GM18861 (cell line): ENCODE data around the gene JMJD1C.

Experiments used
- ATAC-seq: cut with Tn5 transposase; IDR thresholded peaks from one replicate; pipeline ENCODE4 v1.9.1; 2021; ENCODE audit not compliant: unreplicated experiment

The JMJD1C gene

DNA sequence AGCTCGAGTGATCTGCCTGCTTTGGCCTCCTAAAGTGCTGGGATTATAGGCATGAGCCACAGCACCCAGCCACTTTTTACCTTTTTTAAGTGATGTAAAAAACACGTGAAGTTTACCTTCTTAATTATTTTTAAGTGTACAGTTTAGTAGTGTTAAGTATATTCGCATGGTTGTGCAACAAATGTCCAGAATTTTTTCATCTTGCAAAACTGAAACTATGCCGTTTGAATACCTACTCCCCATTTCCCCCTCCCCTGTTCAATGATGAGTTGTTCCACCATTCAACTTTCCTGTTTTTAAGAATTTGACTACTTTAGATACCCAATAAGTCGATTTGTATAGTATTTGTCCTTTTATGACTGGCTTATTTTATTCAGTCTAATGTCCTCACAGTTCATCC, 321.8 kb downstream of the JMJD1C start:
- ATAC-seq: no peak

DNA sequence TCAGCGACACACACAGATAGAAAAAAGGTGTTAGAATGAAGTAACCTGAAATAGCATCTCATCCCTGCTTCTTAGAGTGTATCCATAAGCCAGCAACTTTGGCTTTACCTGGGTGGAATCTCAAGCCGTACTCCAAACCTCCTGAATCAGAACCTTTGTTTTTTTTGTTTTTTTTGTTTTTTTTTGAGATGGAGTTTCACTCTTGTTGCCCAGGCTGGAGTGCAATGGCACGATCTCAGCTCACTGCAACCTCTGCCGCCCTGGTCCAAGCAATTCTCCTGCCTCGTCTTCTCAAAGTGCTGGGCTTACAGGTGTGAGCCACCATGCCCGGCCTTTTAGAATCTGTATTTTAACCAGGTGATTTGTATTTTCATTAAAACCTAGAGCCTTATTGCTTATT, 323.6 kb downstream of the JMJD1C start:
- ATAC-seq: no peak

DNA sequence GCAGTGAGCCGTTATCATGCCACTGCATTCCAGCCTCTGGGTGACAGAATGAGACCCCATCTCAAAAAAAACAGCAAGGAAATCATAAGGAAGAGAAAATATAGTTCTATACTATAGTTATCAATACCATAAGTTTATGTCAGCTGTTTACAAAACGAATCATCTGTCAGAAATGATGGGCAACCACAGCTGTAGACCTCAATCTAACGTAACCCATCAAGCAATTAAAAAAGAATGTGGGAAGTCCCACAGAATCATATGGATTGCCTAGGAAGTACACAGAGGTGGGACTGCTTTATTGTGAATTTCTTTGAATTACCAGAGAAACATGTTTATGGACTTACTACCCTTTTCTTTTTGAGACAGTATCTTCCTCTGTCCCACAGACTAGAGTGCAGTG, 325.7 kb downstream of the JMJD1C start:
- ATAC-seq: no peak

DNA sequence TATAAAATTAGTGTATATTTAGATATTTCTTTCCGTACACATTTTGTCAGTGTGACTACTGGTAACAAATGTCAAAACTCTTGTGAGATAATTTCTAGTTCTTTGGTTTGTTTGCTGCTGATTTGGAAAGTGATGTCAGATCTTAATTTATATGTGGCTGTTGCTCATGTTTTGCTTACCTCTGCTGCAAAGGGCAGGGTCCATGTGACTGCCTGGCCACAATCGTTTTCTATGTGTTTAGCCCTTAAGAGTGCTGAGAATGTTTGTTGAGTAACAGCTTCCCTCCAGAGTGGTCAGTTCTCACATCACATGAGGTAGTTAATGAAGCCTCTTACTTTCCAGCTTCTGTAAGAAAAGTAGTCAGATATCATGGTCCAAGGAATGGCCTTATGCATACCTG, 328.5 kb downstream of the JMJD1C start:
- no peak for ATAC-seq

DNA sequence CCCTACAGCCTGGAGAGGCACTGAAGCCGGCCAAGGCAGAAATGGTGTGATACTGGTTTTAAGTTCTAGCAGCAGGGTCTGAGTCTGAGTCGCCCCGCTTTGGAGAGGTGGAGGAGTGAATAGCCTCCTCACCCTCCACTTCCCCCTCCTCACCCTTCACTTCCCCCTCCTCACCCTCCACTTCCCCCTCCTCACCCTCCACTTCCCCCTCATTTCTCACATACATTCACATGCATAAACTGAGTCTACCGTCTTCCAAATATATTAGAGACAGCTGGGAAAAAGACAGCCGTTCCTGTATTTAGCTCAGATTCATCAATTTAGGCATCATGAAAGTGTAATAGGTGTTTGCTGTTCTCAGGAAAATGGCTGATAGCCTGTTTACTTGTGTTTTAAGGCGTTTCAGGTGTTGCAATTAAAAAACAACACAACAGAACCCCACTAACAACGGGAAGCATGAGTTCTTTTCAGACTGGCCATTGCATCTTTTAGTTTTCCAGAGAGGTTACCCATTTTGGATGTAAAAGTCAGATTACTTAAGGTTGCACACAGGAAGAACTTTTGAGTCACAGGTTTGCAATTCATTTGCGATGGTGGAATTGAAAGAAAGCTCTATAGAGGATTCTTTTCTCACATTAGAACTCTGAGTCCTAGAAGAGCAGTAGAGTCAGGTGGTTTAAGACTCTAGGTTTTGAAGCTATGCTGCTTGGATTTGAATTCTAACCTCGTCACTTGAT, 331.8 kb downstream of the JMJD1C start:
- no peak for ATAC-seq

DNA sequence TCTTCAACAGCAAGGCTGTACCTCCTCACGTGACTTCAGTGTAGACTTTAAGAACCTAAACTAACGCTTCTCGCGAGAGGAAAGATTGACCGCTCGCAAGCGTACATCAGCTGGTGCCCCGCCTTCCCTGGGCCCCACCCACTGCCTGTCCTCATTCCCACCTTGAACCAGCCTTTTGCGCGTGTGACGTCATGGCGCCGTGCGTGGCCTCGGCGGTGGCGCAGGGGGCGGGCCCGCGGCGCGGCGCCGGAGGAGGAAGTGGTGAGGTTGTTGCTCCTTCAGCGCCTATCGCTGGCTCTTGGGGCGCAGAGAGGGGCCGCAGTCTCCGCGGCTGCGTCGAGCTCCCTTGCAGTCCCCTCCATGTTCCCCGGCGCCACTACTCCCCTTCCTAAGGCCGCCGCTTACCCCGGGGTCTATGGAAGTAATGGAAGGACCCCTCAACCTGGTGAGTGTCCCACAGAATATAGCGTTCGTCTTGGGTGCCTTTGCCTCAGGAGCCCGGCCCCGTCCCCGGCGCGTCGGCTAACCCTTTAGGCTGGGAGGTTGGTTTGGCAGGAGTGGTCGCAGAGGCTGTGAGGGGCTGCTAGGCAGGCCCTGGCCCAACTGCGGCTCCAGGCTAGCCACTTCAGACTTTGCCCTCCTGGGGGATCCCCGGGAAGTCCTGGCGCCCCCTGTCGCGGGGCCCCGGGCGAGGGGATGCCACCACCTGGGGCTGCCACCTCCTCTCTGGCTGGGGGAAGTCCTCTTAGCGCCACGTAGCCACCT, 332.5 kb downstream of the JMJD1C start, which contains the start of gene NRBF2:
Gene NRBF2, plus strand, starts transcription at position 273 of the 765 bp plus-strand sequence. Its CDS starts 143 bp downstream, at position 416.
- peak; percentile 94 for ATAC-seq

DNA sequence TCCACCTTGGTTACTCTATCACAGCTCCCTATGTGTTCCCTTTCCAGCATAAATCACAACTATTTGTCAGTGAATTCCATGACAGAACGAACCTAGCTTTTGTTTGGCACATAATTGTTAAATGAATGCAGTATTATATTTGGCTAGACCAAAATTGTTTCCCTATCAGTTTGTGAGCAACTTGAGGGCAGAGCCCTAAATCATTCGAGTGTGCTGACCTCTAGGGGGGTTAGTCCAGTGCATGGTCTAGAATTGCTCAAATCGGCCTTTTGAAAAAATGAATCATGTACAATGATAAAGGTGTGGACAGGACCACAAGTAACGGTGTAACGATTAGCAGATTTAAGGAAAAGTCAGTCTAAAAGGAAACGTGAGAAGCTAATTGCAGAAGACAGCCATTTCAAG, 333.1 kb downstream of the JMJD1C start:
- no peak for ATAC-seq

DNA sequence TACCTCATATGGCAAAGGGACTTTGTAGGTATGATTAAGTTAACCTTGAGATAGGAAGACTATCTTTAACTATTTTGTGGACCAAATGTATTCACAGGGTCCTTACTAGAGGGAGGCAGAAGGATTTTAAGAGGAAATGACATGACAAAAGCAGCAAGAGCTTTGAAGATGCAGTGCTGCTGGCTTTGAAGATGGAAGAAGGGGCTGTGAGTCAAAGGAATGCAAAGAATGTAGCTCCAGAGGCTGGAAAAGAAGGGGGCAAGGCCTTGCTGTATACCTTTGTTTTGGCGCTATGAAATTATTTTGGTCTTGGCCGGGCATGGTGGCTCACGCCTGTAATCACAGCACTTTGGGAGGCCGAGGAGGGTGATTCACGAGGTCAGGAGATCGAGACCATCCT, 335.9 kb downstream of the JMJD1C start:
- no peak for ATAC-seq

DNA sequence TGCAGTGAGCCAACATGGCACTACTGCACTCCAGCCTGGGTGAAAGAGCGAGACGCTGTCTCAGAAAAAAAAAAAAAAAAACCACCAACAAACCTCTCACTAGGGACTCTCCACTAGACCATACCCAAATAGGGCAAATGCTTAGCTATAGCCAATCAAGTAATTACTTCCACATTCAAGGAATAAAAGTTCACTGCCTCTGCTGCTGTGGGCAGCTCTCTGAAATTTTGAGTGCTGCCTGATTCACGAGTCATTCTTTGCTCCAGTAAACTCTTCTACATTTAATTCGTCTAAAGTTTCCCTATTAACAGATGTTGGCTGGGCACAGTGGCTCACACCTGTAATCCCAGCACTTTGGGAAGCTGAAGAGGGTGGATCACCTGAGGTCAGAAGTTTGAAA, 337.3 kb downstream of the JMJD1C start:
- no peak for ATAC-seq

DNA sequence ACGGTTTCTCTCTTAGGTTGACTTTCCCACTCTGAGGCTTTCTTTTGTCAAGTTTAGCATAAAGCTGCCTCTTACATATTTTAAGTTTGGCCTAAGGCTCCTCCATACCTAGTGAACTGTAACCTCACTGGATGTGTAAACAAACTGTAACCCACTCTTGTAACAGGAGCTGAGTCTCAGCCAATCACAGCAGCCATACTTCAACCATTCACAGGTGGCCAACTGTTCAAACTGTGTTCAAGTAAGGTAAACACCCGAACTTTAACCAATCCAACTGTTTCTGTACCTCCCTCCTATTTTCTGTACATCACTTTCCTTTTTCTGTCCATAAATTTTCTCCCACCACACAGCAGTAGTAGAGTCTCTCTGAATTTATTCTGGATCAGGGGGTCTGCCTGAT, 340.3 kb downstream of the JMJD1C start:
- ATAC-seq: no peak

DNA sequence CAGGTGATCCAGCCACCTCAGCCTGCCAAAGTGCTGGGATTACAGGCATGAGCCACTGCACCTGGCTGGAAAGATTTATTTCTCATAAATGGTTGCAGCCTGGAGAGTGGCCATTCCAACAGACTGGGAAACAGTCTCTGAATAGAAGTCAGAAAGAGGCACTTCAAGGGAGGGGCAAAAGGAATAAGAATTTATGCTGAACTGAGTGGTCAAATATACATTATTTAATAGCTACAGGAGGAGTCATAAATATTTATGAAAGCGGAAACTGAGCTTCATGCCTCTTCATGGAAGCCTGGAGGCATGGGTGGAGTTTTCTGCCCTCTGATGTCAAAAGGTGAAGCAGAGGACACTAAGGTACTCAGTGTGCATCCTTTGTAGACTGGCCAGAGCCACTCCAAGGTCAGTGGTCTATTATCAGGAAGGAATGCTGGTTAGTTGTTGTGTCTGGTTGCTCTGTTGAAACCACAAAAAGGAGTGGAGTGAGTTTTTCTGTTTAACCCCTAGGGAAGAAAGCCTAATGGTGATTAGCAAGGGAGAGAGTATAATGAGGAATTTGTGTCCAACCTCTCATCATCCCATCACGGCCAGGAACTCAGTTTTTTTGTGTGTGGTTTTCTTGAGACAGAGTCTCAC, 341.9 kb downstream of the JMJD1C start:
- no peak for ATAC-seq

DNA sequence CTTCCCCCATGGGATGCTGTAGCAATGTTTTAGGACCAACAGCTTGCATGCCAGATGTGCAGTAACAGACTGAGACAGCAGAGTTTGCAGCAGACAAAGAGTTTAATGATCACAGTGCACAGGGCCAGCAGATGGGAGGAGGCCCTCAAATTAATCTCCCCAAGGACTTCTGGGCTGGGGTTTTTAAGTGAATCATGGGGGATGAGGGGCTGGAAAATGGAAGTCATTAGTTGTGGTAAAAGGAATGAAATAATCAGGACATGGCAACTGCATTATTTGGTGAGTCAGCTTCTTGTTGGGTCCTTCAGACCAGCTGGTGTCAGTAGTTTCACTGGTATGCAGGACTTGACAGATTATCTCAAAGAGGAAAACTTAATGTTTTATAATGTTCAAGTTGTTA, 345.2 kb downstream of the JMJD1C start:
- ATAC-seq: no peak

DNA sequence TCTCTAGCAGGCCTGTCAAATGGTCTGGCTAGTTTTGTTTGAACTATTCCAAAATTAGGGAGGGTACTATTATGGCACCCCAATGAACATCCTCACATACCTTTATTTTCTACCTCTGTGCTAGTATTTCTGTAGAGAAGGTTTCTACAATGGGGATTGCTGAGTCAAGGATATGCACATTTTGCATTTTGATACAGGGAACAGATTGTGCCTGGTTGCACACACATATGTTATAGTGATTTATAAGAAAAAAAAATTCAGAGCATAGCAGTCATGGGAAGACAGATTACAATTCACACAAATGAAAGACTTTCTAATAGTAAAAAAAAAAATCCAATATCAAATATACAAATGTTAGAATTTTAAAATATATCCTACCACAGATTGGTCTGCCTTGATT, 346.7 kb downstream of the JMJD1C start:
- ATAC-seq: no peak
